VCaP (cell line): ENCODE results near the gene PCP4L1.

ENCODE experiments used
- H3K27ac ChIP-seq: fragments of 450-650 bp; 2 replicates; pipeline ENCODE4 v1.5.1; 2017
- CTCF ChIP-seq: fragments of 450-650 bp; conservative IDR thresholded peaks from 2 replicates; pipeline ENCODE4 v1.5.1; 2017; ENCODE audit warnings: mild to moderate bottlenecking, moderate library complexity

PCP4L1 gene

GRCh38 chr1:161265305-161265704 lies 6.8 kb downstream of the PCP4L1 start:
- no peak overlapping the region for H3K27ac ChIP-seq
- no peak for TF ChIP-seq CTCF

- no peak overlapping the region for H3K27ac ChIP-seq
Observed at GRCh38 chr1:161266202-161266601, 7.7 kb downstream of the PCP4L1 start.

GRCh38 chr1:161266836-161267235 lies 8.3 kb downstream of the PCP4L1 start:
- TF ChIP-seq CTCF = no peak
- H3K27ac ChIP-seq = no peak overlapping the region

More at GRCh38 chr1:161266202-161266601, 7.7 kb downstream of the PCP4L1 start:
- TF ChIP-seq CTCF = no peak

- no peak overlapping the region for H3K27ac ChIP-seq
- no peak for TF ChIP-seq CTCF
Observed at GRCh38 chr1:161267321-161267720, 8.8 kb downstream of the PCP4L1 start.

GRCh38 chr1:161273402-161273801 lies 14.9 kb downstream of the PCP4L1 start:
- H3K27ac ChIP-seq = no peak overlapping the region
- no peak for TF ChIP-seq CTCF

- H3K27ac ChIP-seq = no peak overlapping the region
- no peak for TF ChIP-seq CTCF
Observed at GRCh38 chr1:161274874-161275273, 16.3 kb downstream of the PCP4L1 start.

- no peak overlapping the region for H3K27ac ChIP-seq
- no peak for TF ChIP-seq CTCF
Observed at GRCh38 chr1:161282991-161283390, 24.4 kb downstream of the PCP4L1 start.

- no peak for TF ChIP-seq CTCF
- no peak overlapping the region for H3K27ac ChIP-seq
Observed at GRCh38 chr1:161285113-161285512, 26.6 kb downstream of the PCP4L1 start.
